HG03060 (cell line): ENCODE measurements around the gene DLX4.

ENCODE experiments used
- ATAC-seq: cut with Tn5 transposase; IDR thresholded peaks from one replicate; pipeline ENCODE4 v1.9.1; 2021; ENCODE audit warnings: low read depth, moderate number of reproducible peaks; ENCODE audit not compliant: unreplicated experiment

Gene DLX4

DNA sequence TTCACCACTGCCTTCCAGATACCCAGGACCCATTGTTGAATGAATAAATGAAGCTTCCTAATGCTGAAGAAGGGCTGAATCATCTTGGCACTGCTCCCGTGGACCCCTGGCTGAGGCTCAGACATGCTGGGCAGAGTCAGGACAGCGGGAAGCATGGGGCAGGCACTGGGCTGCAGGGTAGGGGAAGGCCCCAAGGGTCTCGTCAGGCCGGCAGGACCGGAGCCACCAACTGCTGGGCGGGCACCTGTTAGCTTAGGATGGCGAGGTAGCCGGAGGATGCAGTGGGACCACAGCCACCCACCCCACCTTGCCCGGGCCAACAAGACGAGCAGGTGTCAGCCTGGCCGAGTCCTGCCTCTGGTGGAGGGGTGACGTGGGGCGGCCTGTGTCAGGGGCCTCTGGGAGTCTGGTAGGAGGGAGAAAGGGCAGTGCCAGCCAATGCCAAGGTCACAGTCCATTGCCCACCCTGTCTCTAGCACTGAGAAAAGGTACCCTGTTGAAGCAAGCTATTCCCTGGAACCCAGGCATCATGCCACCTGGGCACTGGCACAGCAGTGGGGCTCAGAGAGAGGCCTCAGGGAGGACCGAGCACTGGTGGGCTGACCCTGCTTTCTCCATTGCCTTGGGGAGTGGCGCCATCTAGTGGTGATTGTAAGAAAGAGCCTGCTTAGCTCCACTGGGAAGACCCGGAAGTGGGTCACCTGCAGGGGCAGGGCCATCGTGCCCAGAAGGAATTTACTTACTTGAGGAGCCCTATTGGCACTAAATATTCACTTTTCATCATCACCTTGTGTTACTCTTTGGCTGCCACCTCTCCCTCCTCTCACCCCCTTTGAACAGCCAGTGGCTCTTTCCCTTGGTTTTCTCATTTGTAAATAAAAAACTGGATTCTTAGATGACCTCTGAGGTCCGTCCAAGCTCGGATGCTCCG lies 29.0 kb downstream of the DLX4 start:
- ATAC-seq: no peak

DNA sequence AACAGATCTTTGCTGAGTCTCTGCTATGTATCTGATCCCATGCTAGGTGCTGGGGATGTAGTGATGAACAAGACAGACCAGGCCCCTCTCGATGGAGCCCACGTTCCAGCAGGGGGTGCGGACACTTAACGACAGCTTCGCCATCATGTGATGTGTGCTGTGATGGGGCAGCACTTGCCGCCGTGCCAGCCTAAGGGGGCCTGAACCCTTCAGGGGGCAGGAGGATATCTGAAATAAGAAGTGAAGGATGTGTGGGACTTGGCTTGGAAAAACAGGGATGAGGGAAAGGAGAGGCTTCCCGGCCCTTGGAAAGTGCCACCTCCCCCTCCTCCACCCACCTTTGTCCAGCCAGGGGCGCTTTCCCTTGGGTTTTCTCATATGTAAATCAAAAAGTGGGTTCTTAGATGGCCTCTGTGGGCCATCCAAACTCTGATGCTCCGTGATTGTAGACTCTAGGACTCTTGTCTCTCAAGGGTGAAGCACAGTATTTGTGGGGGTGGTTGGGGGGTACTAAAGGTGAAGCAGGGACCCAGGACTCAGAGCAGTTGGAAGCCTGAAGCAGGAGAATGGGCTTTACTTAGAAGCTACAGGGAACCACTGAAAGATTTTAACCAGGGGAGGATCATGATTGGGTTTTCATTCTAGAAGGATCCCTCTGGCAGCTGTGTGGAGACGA lies 30.0 kb downstream of the DLX4 start:
- no peak for ATAC-seq

DNA sequence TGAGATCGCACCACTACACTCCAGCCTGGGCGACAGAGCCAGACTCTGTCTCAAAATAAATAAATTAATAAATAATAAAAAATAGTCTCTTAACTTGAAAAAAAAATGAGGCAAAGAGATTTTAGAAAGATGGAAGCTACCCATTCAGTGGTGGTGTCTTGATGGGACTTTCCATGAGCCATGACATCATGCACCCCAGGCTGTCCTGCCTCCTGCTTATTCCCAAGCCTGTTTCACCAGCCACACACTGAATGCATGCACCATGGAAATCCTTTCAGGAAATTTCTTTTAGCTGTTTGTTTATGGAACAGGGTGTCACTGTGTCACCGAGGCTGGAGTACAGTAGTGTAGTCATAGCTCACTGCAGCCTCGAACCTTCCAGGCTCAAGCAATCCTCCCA lies 34.9 kb downstream of the DLX4 start:
- ATAC-seq: no peak

DNA sequence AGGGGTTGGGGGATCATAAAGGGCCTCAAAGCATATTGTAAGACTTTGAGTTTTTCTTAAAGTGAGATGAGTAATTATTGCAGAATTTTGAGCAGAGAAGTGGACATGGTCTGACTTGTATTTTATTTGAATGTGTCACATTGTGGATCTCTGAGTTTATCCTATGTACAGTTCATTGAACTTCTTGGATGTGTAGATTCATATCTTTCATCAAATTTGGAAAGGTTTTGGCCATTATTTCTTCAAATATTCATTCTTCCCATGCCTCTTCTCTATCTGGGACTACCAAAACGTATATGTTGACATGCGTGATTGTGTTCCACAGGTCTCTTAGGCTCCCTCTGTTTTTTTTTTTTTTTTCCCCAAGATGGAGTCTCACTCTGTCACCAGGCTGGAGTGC lies 40.3 kb downstream of the DLX4 start:
- no peak for ATAC-seq

DNA sequence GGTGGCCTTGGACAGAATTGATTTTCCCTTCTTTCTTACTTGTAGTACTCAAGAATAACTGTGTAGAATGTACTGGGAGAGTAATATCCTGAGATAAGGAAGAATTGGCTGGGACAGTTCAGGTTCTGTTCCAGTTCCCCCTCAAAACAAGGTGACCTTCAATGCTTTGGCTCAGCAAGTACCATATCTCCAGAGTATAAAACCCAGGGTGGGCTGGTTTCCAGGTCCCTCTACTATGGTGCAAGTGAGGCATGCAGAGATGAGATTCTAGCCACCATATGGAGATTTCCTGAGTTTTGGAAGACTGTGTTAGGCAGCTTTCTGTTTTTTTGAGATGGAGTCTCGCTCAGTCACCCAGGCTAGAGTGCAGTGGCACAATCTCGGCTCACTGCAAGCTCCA lies 44.1 kb downstream of the DLX4 start:
- ATAC-seq: no peak

DNA sequence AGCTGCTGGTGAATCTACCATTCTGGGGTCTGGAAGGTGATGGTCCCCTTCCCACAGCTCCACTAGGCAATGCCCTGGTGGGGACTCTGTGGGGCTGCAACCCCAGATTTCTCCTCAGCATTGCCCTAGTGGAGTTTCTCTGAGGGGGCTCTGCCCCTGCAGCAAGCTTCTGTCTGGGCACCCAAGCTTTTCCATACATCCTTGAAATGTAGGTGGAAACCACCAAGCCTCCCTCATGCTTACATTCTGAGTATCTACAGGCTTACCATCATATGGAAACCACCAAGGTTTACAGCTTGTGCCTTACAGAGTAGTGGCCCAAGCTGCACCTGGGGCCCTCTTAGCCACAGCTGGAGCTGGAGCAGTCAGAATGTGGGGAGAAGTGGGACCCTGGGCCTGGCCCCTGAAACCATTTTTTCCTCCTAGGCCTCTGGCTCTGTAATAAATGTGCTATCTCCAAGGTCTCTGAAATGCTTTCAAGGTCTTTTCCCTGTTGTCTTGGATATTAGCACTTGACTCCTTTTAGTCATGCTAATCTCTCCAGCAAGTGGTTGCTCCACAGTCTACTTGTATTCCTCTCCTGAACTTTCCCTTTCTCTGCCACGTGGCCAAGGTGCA lies 45.6 kb downstream of the DLX4 start:
- no peak for ATAC-seq

DNA sequence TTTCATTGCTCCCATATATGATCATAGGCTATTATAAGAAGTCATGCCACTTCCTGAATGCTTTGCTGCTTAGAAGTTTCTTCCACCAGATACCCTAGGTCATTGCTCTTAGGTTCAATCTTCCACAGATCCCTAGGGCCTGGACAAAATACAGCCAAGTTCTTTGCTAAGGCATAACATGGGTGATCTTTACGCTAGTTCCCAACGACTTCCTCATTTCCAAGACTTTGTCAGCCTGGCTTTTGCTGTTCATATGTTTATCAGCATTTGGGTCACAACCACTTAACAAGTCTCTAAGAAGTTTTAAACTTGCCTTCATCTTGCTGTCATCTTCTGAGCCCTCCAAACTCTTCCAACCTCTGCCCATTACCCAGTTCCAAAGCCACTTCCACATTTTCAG lies 46.2 kb downstream of the DLX4 start:
- ATAC-seq: no peak

DNA sequence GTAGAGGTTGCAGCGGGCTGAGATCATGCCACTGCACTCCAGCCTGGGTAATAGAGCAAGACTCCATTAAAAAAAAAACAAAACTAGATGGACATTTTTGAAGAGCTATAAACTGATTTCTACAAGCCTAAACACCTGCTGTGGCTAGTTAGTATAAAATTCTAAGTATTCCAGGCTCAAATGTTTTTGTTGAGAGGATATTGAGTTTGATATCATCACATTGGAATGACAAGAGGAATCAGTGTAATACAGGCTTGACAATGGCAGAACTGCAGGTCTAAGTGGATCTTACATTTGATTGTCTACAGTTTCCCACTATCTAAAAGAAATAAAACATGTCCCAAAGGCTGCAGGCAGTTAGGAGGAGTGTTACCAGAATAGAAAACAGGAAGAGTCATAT lies 49.9 kb downstream of the DLX4 start:
- ATAC-seq: no peak

DNA sequence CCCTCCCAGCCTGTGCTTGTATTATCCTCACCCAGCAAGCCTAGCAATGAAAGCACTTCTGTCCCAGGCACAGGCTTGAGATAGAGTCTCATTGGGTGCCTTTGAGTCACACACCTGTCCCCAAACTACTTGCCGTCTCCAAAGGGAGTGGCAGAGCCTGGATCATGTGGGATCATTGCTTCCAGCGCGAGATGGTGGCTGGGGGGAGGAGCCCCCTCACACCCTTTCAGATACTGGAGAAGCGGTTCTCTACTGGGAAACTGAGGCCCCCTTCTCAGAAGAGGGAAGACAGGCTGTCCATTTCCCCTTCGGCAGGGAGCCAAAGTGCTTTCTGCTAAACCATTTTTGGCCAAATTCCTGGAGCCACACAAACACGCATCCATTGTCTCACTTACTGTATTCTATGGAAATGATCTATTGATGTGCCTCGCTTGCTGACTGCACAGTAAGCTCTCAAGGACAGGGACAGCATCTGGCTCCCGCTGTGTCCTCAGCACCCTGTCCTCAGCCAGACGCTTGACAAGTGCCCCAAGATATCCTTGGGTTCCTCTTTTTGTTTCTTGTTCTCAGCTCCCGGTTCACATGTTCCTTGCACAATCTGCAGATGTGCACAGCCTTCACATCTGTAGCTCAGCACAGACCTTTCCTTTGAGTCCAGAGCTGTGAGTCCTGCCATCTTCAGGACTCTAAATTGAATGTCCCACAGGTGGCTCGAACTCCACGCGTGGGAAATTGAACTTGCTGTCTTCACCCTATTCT lies 52.0 kb downstream of the DLX4 start:
- no peak for ATAC-seq

DNA sequence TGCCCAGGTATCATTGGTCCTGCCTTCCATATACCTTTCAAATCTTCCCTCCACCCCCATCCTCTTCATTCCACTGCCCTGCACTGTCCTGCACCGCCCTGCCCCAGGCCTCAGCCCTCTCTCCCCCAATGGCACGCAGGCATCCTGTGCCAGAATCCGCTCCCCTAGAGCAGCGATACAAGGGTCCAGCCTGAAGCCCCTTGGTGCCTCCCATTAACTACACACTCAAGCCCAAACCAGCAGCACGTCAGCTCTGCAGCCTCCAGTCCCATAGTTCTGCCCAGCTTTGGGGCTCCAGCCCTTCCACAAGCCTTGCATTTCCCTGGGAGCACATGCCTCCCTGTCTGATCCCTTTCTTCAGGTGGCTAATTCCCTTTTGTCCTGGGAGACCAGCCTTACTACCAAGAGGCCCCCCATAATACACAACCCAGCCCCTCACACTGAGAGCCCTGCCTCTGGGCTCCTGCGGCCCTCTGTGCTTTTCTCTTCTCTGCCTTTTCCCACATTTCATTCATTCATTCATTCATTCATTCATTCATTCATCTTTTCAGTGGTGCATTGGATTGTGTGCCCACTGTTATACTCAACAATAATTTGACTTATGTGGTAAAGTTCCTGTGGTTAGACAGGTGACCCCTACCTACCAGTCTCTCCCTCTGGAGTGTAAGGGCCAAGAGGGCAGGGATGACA lies 52.8 kb downstream of the DLX4 start:
- ATAC-seq: no peak

DNA sequence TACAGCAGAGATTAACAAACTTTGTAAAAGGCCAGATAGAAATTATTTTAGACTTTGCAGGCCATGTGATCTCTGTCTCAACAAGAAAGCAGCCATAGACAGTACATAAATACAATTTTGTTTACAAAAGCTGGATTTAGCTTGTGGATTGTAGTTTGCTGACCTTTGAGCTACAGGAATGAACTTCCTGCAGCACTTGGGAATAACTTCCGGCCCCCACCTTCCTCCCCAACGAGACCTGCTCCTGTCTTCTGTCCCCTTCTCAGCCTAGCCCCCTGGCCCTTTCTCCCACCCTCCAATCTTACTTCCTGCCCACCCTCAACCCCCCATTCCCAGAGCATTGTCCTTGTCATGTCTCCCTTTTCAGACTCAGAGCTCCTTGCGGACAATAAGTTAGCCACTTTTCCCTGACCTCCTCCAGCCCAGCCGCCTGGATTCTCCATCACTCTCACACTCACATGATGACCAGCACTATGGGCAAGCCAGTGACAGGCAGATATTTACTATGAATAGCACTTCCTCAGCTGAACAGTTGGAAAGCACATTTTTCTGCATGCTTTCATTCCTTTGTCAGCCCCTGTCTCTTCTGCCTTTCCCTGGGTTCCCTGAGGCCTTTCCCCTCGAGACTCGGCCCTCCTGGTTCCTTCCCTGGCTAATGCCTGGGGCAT lies 53.6 kb downstream of the DLX4 start:
- ATAC-seq: no peak

DNA sequence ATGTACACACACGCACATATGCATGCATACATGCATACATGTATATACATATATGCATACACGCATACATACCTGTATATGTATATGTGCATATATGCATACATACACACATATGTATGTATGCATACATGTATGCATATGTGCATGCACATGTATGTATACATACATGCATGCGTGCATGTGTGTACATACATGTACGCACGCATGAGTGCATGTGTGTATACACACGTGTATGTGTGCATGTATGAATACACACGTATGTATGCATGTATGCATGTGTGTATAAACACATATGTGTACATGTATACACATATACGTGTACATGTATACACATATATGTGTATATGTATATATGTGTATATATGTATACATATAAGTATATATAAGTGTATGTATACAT lies 54.5 kb downstream of the DLX4 start:
- ATAC-seq: no peak
